HEK293T (cell line): ENCODE results near the gene INPP5D.
"Not testable (repeated sequence)": the region's sequence is repeated elsewhere in the genome, so short reads cannot be mapped to it uniquely, and the experiment has no call there.

Source experiments
- FOXM1 ChIP-seq: fragments of 450-650 bp; IDR thresholded peaks from 2 replicates; pipeline ENCODE4 v1.6.1; 2017; ENCODE audit warnings: mild to moderate bottlenecking, borderline replicate concordance
- NFRKB ChIP-seq: fragments of 450-650 bp; IDR thresholded peaks from 2 replicates; pipeline ENCODE4 v1.6.1; 2016; ENCODE audit warnings: mild to moderate bottlenecking, moderate library complexity
- PKNOX1 ChIP-seq: fragments of 450-650 bp; IDR thresholded peaks from 2 replicates; pipeline ENCODE4 v1.6.1; 2016
- SP1 ChIP-seq: fragments of 450-650 bp; IDR thresholded peaks from 2 replicates; pipeline ENCODE4 v1.6.1; 2017

- TF ChIP-seq PKNOX1, SP1, NFRKB, FOXM1: not testable (repeated sequence)
Measured at GRCh38 chr2:233065200-233065589, 5.1 kb downstream of the INPP5D start.
